Right ventricle myocardium superior (tissue), 1 donor: ENCODE data around the gene ZNF888. TPM values are rescaled to one million over a fixed set of nuclear protein-coding genes. Genes with fewer than 3 reads are reported as not detected.
"Not testable (repeated sequence)": the region's sequence is repeated elsewhere in the genome, so short reads cannot be mapped to it uniquely, and the experiment has no call there.

Experiments used
- ATAC-seq: fragments of 200-7000 bp; cut with Tn5 transposase; one replicate; pipeline ENCODE4 v1.9.1; 2020; ENCODE audit warnings: mild to moderate bottlenecking; ENCODE audit not compliant: poor library complexity
- DNase-seq: peaks from one replicate; pipeline ENCODE4 v3.0.0-alpha.2; 2020
- intact Hi-C: fragments of 100-400 bp; cut with DNase I; formaldehyde crosslinking; loops from one replicate; pipeline ENCODE4 v1.11.2; 2022
- total RNA-seq: library from RNA; stranded (reverse); fragmentation: NEBNext Ultra II Directional; extraction: Animal tissue kit (Norgen Biotek cat#: 25700); gene quantifications from one replicate; pipeline ENCODE4 v1.2.1, GENCODE V29; 2021
- donor health status: DM: no; HTN: yes; CAD: no; lungs with severe emphysema.

The ZNF888 gene
- total RNA-seq, 1 donor from 2014 or later: 1.7 TPM

- DNase-seq (no peak), ATAC-seq (no peak)
- intact Hi-C loops: no loop called here
These were observed 20.1 kb upstream of the ZNF888 start for GRCh38 chr19:52943134-52943883.

DNA sequence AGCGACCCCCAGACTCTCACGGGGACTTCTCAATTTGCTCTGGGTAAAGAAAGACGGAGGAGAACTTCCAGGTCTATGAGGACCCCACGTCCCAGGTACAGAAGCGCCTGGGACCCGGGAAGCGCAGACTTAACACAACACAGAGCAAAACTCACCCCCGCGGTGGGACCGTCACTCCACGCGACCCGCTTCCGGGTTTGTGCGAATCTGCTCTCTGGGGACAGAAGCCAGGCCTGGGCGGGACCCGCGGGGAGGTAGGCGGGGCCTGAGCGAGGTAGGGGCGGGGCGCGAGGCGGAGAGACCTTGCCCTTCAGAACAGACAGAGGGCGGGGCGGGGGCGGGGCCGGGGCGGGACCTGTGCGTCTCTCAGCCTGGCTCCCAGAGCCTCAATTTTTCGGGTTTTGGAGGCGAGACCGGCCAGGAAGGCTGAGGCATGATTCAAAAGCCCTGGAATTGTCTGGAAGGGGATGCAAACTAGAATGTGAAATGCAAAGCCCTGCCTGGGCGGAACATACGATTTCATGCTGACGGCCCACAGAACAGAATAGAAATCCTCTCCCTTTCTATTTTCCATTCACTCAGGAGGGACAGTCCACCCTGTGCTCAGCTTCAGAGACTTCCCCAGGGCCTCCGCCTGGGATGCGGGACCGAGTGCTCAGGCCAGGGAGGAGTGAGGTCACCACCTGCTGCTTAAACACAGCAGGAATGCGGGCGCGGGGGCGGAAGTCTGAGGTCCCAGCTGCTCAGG lies 19.3 kb upstream of the ZNF888 start:
- intact Hi-C loops: no loop called here
- ATAC-seq (peak; percentile 99), DNase-seq (peak; percentile 96)

DNA sequence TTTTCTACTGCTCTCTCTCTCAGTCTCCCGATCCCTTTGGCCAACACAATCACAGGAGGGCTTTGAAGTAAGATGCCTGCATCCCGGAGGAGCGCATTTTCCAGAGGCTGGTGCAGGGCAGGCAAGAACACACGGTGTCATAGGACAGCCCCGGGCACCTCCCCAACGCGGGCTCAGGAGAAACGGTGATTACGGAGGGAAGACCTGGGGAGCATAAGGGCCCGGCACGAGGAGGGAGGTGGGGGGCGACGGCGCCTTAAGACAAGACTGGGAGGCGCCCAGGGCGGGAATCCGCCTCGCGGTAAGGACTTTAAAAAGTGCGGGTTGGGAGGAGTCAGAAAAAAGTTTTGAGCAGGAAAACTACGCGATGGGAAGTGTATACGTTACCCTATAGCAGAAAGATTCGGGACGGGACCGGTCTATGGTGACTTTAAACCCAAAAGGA lies 18.7 kb upstream of the ZNF888 start:
- ATAC-seq (peak; percentile 50), DNase-seq (peak; percentile 61)
- intact Hi-C loops: no loop called here

GRCh38 chr19:52941523-52941922 lies 18.3 kb upstream of the ZNF888 start:
- intact Hi-C loops, DNase-seq, ATAC-seq: not testable (repeated sequence)

GRCh38 chr19:52940905-52941304 lies 17.7 kb upstream of the ZNF888 start:
- intact Hi-C loops, DNase-seq, ATAC-seq: not testable (repeated sequence)

GRCh38 chr19:52938761-52939160 lies 15.5 kb upstream of the ZNF888 start:
- no peak for DNase-seq
- no peak for ATAC-seq
- intact Hi-C loops: no loop called here

DNA sequence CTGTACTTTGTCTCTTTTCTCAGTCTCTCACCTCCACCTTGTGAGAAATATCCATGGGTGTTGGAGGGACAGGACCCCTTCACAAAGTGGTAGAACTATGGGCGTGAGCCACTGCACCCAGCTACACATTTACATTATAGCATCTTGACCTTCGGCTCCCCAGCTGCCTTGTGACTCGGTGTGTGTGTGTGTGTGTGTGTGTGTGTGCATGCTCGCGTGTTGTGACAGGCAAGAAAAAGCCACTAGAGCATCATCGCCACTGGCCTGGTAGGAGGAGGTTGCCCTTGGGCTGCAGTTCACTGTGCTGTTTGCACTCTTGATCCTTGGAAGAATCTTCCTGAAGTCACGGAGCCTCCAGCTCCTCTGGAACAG lies 13.7 kb upstream of the ZNF888 start:
- DNase-seq (no peak), ATAC-seq (no peak)
- intact Hi-C loops: no loop called here

DNA sequence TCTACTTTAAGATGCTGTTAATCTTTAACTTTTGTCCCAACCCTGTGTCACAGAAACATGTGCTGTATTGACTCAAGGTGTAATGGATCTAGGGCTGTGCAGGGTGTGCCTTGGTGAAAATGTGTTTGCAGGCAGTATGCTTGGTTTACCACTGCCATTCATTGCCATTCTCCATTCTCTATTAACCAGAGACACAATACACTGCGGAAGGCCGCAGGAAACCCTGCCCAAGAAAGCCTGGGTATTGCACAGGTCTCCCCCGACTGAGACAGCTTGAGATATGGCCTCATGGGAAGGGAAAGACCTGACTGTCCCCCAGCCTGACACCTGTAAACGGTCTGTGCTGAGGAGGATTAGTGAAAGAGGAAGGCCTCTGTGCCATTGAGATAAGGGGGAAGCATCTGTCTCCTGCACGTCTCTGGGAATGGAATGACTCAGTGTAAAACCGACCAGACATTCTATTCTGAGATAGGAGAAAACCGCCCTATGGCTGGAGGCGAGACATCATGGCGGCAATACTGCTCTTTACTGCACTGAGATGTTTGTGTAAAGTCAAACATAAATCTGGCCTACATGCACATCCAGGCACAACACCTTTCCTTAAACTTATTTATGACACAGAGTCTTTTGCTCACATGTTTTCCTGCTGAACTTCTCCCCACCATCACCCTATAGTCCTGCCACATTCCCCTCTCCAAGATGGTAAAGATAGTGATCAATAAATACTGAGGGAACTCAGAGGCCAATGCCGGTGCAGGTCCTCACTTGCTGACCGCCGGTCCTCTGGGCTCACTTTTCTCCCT lies 13.1 kb upstream of the ZNF888 start:
- ATAC-seq (no peak), DNase-seq (no peak)
- intact Hi-C loops: no loop called here

GRCh38 chr19:52935434-52935833 lies 12.2 kb upstream of the ZNF888 start:
- ATAC-seq: no peak
- DNase-seq: no peak
- intact Hi-C loops: no loop called here

- DNase-seq, ATAC-seq, intact Hi-C loops: not testable (repeated sequence)
These were observed 1.4 kb upstream of the ZNF888 start for GRCh38 chr19:52924641-52925040.

GRCh38 chr19:52923778-52924593 lies 758 bp upstream of the ZNF888 start:
- intact Hi-C loops: no loop called here
- DNase-seq (peak; percentile 72), ATAC-seq (peak; percentile 54)

- DNase-seq (no peak), ATAC-seq (no peak)
- intact Hi-C loops: no loop called here
These were observed 5.7 kb downstream of the ZNF888 start for GRCh38 chr19:52917531-52917930.

- no peak for ATAC-seq
These were observed 12.6 kb downstream of the ZNF888 start for GRCh38 chr19:52910648-52911047.

DNA sequence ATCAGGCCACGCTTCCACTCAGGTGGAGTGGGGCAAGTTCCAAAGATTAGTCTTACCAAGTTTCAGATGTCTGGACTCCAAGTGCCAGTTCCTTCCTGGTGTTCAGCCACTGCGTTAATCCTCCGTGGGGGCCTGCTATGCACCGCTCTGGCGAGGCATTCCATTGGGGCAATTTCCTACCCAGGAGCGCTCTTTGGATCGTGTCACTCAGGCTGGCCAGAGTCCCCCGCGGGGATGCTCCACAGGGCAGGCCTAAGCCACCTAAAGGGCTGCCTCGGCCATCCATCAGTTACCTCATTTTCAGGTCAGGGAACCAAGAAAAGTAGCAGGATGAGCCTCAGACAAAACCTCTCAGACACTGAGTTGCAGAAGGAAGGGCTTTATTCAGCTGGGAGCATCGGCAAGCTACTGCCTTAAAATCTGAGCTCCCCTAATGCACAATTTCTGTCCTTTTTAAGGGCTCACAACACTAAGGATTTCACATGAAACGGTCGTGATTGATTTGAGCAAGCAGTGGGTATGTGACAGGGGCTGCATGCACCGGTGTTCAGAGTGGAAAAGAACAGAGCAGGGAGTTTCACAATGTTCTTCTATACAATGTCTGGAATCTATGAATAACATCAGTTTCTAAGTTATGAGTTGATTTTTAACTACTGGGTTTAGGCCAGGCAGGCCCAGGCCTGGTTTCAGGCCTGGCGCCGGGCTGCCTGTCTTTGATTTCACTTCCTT lies 19.0 kb downstream of the ZNF888 start:
- ATAC-seq, intact Hi-C loops, DNase-seq: not testable (repeated sequence)

More at GRCh38 chr19:52910648-52911047, 12.6 kb downstream of the ZNF888 start:
- intact Hi-C loops: no loop called here
- DNase-seq: no peak

DNA sequence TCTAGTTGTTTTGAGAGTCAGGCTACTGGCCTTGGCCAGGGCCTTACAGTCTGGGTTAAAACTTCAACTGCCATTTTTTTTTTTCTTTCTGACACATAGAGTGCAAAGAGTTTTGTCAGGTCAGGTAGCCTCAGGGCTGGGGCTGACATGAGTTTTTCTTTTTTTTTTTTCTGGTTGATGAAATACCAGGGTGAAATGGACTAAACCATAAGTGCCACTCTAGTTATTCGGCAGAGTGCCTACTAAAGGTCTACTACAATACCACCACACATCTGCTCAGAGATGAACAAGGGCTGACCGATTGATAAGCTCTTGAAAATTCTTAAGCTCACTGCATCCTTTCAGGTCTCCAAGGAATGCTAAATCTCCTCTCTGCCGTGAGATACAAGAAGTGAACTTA lies 21.4 kb downstream of the ZNF888 start:
- DNase-seq (no peak), ATAC-seq (no peak)
- intact Hi-C loops: no loop called here

DNA sequence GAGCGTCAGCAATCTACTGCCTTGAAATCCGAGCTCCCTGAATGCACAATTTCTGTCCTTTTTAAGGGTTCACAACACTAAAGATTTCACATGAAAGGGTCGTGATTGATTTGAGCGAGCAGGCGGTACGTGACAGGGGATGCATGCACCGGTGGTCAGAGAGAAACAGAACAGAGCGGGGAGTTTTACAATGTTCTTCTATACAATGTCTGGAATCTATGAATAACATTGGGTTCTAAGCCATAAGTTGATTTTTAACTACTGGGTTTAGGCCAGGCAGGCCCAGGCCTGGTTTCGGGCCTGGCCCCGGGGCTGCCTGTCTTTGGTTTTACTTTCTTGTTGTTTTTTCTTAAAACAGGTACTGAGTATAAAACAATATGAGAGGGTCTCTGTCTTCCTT lies 24.6 kb downstream of the ZNF888 start:
- ATAC-seq, DNase-seq, intact Hi-C loops: not testable (repeated sequence)

- ATAC-seq: no peak
These were observed 25.1 kb downstream of the ZNF888 start for GRCh38 chr19:52898101-52898500.

More at GRCh38 chr19:52898101-52898500, 25.1 kb downstream of the ZNF888 start:
- intact Hi-C loops: no loop called here
- peak; percentile 46 for DNase-seq
